H7 (cell line): ENCODE results near the gene GNAI2. TPM values are rescaled to one million over a fixed set of nuclear protein-coding genes. Genes with fewer than 3 reads are reported as not detected.
A peak's percentile ranks its signal among the peaks of the same experiment; 100 is the strongest.

ENCODE experiments used
- DNase-seq: peaks from one replicate; pipeline ENCODE4 v3.0.0; 2012
- H3K27me3 ChIP-seq: 2 replicates; pipeline ENCODE4 v1.6.0; 2011; ENCODE audit warnings: mild to moderate bottlenecking, low read length; ENCODE audit not compliant: control insufficient read depth, insufficient read depth
- H3K36me3 ChIP-seq: replicated peaks from 2 replicates; pipeline ENCODE4 v1.5.1; 2011; ENCODE audit warnings: low read length; ENCODE audit not compliant: control insufficient read depth, insufficient read depth
- H3K4me3 ChIP-seq: 2 replicates; pipeline ENCODE4 v1.5.1; 2011; ENCODE audit warnings: low read depth, mild to moderate bottlenecking, control low read depth, low read length, moderate library complexity; ENCODE audit not compliant: insufficient read depth
- total RNA-seq: library from RNA; depleted of rRNA; stranded (reverse); fragments of >200 nt; shearing (Covaris generic); gene quantifications from 2 replicates; pipeline ENCODE4 v1.2.3, GENCODE V29; 2014

Gene GNAI2
- total RNA-seq, 1 experiment from 2014 or later, result 246 TPM

DNA sequence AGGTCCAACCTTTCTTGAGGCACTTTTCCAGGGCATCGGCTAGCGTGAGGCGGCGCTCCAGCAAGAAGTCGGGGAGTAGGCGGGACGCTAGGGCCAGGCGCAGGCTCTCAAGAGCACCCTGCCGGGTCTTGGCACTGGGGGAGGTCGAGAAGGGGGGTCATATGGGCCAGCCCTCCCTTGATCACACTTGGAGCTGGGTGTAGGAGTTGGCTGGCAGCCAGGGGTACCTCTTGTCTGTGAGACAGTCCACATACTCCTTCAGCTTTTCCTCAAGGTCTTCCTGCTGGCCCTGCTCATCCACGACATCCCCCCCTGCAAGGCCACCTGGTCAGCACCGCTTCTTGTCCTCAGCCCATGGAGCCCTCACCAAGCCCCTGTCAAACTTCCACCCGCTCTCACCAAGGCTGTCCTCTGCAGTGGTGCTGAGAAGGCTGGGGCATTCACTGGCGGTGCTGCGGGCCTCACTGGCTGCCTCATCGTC lies 54.2 kb downstream of the GNAI2 start:
- no peak for DNase-seq
- H3K36me3 ChIP-seq, result peaks cover 22% of the 10 kb centered on the region
- H3K27me3 ChIP-seq, result no peaks in the 10 kb centered on the region
- H3K4me3 ChIP-seq, result no peak overlapping the region

DNA sequence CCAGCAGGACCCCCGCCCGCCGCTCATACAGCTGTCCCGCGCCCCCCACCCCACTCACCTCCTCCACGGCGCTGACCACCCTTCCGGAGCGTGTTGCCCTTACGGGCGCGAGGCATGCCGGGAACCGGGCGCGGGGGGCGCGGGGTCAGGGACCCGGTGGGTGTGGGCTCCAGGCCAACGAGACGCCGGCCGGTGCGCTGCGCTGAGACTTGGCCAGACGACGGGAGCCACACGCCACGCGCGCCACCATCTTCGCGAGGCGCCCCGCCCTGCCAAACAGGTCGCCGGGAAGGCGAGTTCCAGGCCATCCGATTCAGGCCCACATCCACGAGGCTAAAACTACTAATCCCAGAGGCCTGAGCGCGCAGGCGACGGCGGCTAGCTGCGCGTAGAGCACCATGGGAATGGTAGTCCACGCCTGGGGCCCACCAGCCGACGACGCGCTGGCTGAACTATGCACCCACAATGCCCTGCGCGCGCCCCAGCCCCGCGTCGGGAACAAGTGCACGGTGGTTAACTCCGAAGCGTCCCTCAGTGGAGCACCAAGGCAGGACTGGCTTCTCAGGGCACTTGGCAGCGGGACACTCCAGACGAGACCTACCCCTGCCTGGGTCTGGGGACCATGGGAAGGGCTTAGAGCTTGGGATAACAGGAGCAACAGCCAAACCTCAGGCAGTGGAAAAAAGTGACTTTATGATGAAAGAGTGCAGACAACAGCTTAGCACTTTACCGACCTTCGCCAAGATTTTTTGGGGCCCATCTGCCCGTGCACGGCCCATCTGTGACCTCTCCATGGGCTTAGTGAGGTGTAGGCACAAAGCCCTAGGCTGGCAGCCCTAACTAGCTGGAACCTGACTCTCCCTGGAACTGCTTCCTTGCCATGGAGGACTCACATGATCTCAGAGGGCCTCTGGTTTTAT lies 56.4 kb downstream of the GNAI2 start, which contains the start of gene IFRD2:
Gene IFRD2, minus strand, starts transcription at position 271 of the 920 bp plus-strand sequence. Its CDS starts 155 bp downstream, at position 116.
- Histone ChIP-seq H3K4me3 (peak within 1 kb of the TSS; percentile 83), H3K36me3 (peaks cover 22% of the 10 kb centered on the region), H3K27me3 (no peaks in the 10 kb centered on the region)
- DNase-seq, result peak; percentile 98

DNA sequence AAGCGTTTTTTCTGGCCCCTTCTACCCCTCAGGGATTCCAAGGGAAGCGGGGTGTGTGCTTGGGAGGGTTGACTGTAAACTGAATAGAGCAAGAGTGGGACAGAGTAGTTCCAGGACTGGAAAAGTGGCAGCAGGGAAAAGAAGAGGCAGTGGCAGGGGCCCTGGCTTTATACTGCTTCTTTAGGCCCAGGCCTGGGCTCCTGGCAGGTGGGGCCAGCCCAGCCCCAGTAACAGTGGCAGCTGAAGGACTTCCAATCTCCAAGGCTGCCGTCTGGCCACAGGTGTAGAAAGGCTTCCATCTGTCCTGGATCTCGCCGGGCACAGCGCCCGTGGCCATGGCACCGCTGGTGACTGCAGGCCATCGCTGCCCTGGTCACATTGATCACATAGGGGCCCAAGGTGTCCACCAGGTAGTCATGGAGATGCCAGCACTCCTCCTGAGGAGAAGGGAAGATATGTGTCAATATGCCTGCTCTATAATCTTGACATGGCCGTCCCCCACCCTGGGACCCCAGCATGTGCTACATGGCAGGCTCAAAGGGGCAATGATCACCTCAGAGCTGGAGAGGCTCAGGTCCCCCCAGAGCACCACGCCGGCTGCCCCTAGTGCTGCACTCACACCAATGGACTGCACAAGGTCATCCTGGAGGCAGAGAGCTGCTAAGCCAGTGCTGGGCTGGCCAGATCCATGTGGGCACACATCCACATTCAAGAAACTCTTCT lies 57.2 kb downstream of the GNAI2 start:
- Histone ChIP-seq H3K27me3 (no peaks in the 10 kb centered on the region), H3K36me3 (peaks cover 20% of the 10 kb centered on the region), H3K4me3 (no peak overlapping the region)
- no peak for DNase-seq

DNA sequence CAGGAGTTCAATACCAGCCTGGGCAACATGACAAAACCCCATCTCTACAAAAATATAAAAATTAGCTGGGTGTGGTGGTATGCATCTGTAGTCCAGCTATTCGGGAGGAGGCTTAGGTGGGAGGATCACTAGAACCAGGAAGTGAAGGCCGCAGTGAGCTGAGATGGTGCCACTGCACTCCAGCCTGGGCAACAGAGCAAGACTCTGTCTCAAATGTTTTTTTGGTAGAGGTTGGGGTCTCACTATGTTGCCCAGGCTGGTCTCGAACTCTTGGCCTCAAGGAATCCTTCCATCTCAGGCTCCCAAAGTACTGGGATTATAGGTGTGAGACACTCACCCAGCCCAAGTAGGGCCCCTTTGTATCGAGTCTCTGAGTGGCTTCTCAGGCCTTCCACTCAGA lies 58.1 kb downstream of the GNAI2 start:
- Histone ChIP-seq H3K27me3 (no peaks in the 10 kb centered on the region), H3K4me3 (no peak overlapping the region), H3K36me3 (peaks cover 12% of the 10 kb centered on the region)
- no peak for DNase-seq

DNA sequence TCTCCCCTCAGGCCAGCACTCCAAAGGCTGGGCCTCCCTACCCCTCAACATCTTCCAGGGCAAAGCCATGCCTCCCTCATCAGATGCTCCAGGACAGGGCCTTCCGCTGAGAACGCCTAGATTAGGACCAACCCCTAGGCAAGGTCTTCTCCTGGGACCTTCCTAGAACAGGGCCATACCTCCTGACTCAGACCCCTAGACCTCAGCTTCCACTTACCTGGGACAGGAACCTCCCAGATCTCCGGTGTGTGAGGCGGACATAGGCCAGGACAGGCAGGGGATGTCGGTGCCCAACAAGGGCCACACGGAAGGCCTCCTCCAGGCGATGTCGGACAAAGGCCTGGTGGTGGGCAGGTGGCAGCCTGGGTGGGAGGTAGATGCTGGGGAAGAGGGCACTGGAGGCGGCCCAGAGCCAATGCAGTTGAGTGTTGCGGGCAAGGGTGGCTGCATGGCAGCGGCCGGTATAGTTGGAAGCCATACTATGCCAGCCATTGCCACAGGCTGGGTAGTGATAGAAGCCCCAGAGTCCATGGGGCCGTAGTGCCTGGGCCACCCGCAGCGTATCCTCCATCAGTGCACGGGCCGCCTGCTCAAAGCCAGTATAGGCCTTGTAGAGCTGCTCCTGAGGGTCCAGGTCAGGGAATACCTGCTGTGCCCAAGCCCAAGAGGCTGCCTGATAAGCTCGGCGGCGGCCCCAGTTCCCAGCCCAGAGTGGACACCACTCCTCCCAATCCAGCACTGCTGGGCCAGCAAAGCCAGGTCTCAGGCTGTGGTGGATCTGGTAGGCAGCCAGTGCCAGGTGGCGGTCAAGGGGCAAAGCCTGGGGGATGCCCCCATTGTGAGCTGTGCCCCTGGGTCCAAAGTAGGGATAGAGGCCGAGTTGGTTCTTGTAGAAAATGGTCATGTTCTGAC lies 58.7 kb downstream of the GNAI2 start:
- Histone ChIP-seq H3K4me3 (no peak overlapping the region), H3K36me3 (peaks cover 7% of the 10 kb centered on the region), H3K27me3 (no peaks in the 10 kb centered on the region)
- DNase-seq, result no peak

DNA sequence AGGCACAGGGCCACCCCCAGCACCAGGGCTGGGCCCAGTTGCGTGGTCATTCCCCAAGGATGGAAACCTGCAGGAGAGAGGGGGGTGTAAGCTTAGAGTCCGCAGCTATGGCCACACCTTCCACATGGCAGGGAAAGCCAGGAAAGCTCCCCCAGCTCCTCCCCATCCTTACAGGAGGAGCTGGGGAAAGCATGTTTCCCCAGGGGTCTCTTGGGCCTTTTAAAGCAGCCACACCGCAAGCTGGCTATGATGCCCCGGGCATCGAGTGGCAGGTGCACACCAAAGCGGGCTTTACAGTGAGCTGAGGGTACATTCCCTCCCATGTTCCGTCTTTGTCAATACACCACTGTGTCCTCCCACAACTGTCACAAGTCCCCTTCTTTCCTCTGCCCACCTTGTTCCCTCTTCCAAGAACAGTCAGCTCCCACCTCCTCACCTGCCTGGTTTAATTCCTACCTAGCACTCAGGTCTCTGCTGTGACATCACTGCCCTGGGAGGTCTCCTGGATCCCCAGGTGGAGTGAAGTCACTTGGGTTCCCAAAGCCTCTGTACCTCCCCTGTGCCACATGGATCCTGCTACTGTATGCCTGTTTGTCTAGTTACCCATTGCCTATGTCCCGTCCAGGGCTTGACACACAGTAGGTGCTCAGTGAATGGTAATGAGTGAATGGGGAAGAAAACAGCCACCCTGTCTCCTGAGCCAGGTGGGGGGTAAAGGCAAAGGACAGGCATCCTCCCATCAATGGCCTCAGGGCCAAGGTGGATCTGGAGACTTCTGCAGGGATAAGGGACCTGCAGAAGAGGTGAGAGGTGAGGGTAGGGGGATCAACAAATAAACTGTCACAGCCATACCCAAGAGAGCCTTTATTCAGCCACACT lies 59.8 kb downstream of the GNAI2 start:
- Histone ChIP-seq H3K36me3 (no peaks in the 10 kb centered on the region), H3K4me3 (no peak overlapping the region), H3K27me3 (no peaks in the 10 kb centered on the region)
- no peak for DNase-seq

DNA sequence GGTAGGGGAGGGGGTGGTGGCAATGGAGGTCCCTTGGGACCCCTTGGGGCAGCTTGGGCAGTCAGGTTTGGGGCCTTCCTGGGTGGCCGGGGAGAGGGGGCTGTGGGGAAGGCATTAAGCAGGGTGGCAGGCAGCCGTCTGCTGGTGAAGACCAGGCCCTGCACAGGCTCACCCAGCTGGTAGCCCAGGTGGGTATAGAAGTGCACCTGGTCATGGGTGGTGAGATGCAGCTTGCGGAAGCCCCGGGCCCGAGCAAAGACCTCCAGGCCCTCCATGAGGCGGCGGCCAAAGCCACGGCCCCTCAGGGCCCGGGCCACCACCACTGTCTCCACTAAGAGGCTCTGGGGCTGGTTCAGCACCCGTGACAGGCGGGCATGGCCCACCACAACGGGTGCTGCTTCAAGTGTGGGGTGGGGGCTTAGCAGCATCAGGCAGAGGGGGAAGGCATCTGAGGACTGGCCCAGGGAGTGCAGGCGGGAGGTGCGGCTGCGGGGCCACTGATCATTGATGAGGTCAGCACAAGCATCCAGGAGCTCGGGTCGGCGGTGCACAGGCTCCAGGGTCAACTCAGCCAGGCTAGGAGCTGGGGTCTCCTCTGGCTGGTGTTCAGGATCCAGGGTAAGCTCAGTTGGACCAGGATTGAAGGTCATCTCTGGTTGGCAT lies 60.8 kb downstream of the GNAI2 start:
- H3K4me3 ChIP-seq, result no peak overlapping the region
- no peak for DNase-seq
- no peaks in the 10 kb centered on the region for H3K27me3 ChIP-seq
- no peaks in the 10 kb centered on the region for H3K36me3 ChIP-seq

DNA sequence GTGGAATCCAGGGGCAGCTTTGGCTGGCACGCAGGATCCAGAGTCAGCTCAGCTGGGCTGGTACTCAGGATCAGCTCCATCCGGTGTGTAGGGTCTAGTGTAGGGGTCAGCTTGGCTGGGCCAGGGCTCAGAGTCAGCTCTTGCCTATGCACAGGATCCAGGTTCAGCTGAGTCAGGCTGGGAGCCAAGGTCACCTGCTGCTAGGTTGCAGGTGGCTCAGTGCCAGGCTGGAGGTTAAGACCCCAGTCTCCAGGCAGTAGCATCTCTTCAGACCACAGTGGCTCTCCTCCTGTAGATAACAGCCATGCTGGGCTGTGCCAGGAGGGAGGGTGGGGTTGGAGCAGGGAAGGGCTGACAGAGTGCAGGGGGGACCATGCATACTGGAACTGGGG lies 61.4 kb downstream of the GNAI2 start:
- no peak for DNase-seq
- H3K36me3 ChIP-seq, result no peaks in the 10 kb centered on the region

DNA sequence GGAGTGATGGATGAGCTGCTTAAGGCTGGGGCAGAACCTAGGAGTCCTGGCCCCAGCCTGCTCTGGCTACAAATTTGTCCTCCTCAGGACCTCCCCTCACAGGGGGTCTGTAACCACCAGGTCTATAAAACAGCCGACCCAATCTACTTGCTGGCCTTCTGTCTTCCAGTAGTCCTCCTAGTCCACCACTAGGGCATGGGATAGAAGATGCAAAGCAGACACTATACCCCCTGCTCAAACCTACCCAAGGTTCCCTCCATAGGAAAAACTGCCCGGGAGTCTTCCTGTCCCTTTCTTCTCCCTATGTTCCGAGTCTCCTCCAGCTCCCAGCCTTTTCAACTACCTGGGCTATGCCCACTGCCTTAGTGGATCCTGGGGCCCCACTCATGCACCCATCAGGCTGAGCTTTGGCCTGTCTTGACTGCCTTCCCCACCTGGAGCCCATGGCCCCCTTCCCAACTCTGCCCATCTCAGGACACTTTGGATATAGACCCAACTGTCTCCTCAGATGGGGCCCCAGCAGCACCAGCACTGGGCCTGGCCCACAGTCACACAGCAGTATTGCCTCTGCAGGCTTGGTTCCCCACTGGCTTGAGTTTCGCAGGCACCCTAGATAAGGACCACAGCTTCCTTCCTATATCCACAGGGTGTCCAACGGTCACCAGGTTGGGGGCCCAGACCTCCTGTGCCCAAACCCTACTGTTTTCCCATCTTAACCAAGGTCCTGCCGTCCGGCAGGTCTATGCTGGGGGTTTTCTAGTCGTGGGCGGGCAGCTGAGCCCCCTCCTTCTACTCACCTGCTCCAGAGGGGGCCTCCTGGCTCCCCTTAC lies 62.1 kb downstream of the GNAI2 start:
- peak; percentile 71 for DNase-seq
- Histone ChIP-seq H3K4me3 (peak overlapping the region; percentile 98), H3K27me3 (no peaks in the 10 kb centered on the region), H3K36me3 (no peaks in the 10 kb centered on the region)

More for the DNA sequence above, 61.4 kb downstream of the GNAI2 start:
- Histone ChIP-seq H3K27me3 (no peaks in the 10 kb centered on the region), H3K4me3 (no peak overlapping the region)

DNA sequence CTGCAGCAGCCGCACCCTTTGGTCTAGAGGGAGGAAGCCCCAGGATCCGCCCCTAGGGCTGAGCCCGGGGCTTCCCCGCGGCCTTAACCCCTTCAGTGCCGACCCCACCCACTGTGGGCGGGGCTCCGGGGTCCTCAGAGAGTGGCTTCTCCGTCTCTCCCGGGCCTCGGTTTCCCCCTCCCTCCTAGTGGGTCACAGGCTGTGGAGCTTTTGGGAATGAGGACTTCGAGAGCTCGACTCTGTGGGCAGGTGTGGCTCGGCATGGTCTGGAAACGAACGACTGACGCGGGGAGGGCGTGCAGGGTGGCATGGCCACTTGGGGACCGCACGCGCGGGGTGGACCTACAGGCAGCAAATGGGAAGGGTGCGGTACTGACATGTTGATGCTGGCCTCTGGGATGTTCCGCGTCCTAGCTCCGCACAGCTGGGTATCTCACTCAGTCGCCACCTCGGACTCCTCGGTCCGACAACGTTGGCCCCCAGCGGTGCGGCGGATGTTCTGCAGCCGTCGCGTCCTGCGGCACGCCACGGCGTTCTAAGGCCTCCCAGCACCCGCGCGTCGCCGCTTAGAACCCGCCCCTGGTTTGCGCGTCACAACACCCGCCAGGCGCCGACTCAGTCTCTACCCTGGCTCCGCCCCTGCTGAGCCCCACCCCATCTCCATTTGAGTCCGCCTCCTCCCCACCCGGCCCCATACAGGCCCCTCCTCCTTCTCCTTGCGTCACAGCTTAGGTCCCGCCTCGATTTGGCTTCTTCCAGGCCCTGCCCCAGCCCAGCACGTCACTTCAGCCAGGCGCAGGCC lies 63.0 kb downstream of the GNAI2 start, which contains the start of the genes HYAL3 and NAA80:
Gene HYAL3, minus strand, starts transcription at position 570 of the 802 bp plus-strand sequence. CDS start 3,803 bp downstream, outside the sequence.
Gene NAA80, minus strand, starts transcription at position 570 of the 802 bp plus-strand sequence. CDS start 1,942 bp downstream, outside the sequence.
- Histone ChIP-seq H3K4me3 (peak within 1 kb of the TSS; percentile 98), H3K36me3 (no peaks in the 10 kb centered on the region), H3K27me3 (no peaks in the 10 kb centered on the region)
- peak; percentile 100 for DNase-seq

DNA sequence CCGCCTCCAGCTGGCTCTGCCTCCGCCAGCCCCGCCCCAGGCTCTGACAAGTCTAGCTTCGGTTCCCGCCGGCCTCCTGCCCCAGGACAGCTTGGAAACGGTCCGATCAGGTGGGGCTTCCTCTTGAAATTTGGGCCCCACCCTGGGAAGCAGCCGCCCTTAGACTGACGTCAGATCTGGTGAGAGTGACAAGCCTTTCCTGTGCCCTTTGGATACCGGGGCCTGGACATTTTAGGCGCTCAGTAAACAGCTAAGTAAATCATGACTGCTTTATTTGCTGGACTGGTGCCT lies 63.6 kb downstream of the GNAI2 start:
- no peak for DNase-seq
- H3K36me3 ChIP-seq, result no peaks in the 10 kb centered on the region
- H3K4me3 ChIP-seq, result peak overlapping the region; percentile 14; the same call in 1 of the 2 replicates
- H3K27me3 ChIP-seq, result no peaks in the 10 kb centered on the region
